Measurements from ENCODE around the gene ABLIM1.

- TF ChIP-seq, protein P1, sequence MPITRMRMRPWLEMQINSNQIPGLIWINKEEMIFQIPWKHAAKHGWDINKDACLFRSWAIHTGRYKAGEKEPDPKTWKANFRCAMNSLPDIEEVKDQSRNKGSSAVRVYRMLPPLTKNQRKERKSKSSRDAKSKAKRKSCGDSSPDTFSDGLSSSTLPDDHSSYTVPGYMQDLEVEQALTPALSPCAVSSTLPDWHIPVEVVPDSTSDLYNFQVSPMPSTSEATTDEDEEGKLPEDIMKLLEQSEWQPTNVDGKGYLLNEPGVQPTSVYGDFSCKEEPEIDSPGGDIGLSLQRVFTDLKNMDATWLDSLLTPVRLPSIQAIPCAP (CRISPR knock-in tag; IDR thresholded peaks at IDR 0.05), result no peak
- TF ChIP-seq, protein P2, sequence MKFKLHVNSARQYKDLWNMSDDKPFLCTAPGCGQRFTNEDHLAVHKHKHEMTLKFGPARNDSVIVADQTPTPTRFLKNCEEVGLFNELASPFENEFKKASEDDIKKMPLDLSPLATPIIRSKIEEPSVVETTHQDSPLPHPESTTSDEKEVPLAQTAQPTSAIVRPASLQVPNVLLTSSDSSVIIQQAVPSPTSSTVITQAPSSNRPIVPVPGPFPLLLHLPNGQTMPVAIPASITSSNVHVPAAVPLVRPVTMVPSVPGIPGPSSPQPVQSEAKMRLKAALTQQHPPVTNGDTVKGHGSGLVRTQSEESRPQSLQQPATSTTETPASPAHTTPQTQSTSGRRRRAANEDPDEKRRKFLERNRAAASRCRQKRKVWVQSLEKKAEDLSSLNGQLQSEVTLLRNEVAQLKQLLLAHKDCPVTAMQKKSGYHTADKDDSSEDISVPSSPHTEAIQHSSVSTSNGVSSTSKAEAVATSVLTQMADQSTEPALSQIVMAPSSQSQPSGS (CRISPR knock-in tag; IDR thresholded peaks at IDR 0.05; ENCODE audit: borderline replicate concordance, low read depth), result no peak
These were observed 119.7 kb downstream of the ABLIM1 start for GRCh38 chr10:114538181-114538906.
